Suppressor macrophage (primary cell): ENCODE measurements around the gene POGK.
"Not testable (repeated sequence)": the region's sequence is repeated elsewhere in the genome, so short reads cannot be mapped to it uniquely, and the experiment has no call there.

Experiments used
- DNase-seq, 4 experiments: peaks; one replicate each; pipeline ENCODE4 v3.0.0-alpha.2; 2020 to 2022
- total RNA-seq, 17 experiments: gene quantifications; one replicate each; lab custom pipeline; 2026; ENCODE audit warnings: mixed read lengths in 6 of 17, inconsistent platforms in 3 of 17; lab: John Stamatoyannopoulos, UW

The POGK gene, protein sequence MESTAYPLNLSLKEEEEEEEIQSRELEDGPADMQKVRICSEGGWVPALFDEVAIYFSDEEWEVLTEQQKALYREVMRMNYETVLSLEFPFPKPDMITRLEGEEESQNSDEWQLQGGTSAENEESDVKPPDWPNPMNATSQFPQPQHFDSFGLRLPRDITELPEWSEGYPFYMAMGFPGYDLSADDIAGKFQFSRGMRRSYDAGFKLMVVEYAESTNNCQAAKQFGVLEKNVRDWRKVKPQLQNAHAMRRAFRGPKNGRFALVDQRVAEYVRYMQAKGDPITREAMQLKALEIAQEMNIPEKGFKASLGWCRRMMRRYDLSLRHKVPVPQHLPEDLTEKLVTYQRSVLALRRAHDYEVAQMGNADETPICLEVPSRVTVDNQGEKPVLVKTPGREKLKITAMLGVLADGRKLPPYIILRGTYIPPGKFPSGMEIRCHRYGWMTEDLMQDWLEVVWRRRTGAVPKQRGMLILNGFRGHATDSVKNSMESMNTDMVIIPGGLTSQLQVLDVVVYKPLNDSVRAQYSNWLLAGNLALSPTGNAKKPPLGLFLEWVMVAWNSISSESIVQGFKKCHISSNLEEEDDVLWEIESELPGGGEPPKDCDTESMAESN
- 33.5 to 138 (median 124) reads per million in 17 experiments for total RNA-seq

DNA sequence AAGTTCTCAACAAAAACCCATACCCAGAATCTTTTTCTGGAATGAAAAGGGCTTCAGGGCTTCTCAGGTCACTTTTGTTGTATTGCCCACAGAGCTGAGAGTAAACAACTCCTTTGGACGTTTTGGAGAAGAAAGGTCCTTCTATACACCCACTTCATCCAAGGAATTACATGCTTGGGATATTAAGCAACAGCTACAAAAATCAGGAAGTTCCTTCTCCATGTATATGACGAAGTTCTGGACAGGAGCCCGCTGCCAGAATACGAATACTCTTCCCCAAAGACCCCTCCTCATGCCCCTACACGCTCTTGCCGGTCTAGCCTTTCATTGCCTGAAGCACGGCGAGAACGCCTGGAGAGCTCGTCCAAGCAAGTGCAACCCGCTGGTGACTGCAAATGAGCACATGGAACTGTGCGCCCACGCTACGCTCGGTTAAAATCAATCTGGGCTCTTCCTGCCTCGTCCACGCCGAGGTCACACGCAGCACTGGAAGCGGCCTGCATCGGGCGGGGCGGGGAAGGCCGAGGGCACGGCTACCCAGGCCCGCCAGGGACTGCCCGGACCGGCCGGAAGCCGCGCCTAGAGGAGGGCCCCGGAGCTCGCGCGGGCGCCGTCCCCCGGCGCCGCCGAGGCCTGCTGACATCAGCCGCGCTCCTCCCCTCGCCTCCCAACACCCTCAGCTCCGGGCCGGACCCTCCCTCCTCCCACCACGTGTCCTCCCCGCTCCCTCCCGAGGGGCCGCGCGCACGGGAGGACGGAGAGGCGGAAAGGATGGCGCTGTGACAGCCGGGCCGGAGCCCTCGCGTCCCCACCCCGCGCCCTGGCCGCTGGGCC is at the start of gene POGK:
TSS of gene POGK (plus strand) at position 710 of the 834 bp plus-strand sequence. CDS start 1,482 bp downstream, outside the sequence.
- DNase-seq = peak; percentile 95 to 98 (median 97)

DNA sequence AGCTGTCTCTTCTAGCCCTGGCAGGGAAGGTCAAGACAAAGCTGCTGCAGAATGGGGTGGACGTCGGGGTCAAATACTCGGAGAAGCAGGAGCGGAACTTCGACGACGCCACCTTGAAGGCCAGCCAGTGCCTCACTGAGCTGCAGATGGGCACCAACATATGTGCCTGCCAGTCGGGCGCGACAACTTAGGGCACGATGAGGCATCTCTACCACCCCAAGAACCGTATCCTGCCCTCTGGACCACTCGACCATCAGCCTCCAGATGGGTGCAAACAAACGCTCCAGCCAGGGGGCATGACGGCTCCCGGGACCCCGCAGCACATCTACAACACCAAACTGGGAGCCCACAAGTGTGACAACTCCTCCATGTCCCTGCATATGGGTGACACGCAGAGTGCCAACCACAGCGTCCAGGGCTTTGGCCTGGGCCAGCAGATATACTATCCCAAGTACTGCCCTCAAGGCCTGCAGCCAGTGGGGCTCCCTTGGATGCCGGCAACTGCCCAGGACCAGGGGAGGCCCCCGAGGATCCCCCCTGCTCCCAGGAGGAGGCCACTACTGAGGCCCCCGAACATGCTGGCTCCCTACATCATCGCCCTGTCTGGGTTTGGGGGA is 42.5 kb upstream of the POGK start:
- DNase-seq = no peak

DNA sequence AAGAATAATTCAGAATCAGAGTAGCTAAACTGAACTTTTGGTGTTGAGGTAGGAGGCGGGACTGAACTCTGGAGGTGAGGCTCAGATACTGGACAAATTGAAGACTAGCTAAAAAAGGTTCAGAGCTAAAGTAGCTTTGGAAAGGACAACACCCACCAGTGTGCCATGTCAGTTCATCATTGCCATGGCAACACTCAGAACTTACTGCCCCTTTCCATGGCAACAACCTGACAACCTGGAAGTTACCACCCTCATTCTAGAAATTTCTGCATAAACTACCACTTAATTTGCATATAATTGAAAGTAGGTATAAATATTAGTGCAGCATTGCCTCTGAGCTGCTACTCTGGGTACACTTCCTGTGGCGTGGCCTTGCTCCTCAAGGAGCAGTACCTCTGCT is 30.3 kb upstream of the POGK start:
- DNase-seq = no peak

DNA sequence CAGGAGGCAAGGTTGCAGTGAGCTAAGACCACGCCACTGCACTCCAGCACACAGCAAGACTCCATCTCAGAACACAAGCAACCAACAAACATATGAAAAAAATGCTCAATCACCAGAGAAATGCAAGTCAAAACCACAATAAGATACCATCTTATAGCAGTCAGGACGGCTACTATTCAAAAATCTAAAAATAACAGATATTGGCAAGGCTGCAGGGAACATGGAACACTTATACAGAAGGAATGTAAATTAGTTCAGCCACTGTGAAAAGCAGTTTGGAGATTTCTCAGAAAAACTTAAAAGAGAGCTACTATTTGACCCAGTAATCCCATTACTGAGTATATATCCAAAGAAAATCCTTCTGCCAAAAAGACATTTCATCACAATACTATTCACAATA is 27.6 kb upstream of the POGK start:
- no peak for DNase-seq

DNA sequence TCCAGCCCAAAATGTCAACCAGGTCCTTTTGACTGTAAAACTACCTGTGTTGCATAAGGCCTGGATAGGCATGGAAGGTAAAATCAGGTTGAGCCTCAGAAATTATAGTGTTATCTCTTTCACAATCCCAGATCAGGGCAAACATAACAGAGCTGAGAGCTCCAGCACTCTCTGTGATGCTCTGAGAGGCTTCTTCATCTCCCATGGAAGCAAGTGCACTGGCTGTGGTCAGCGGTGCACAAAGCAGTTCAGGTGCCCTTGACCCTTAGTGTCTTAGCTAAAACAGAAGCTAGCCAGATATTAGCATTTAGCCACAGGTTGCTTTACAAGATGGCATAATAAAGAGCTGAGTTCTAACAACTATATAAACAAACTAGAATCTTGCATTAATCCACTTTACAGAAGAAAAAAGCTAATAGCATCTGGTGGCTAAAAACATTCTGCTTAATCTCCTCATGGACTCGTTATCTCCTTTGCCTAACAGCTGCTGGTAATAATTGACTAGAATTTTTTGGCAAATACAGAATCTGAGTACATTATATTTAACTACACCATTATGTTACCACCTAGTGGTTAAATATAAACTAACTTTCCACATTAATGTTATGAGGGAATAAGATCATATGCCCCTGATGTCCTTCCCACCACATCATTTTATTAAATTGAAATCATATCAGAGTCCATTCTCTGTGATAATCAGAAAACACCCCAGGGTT is 25.6 kb upstream of the POGK start:
- no peak for DNase-seq

DNA sequence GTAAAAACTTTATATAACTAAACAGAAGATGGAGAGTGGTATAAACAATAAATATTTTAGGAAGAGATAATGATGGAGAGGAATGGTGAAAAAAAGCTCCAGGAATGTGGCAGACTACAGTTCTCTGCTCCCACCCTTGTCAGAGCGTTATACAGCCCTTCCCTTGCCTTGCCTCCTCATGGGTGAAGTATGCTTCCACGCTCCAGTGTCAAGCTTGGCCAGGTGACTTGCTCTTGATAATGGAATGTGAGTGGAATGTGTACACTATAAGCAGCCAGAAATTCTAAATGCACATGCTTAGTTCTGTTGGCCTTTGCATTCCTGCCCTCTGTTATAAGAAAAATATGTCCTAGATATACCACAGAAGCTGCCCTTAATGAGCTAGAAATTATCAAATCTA is 24.7 kb upstream of the POGK start:
- DNase-seq = no peak

DNA sequence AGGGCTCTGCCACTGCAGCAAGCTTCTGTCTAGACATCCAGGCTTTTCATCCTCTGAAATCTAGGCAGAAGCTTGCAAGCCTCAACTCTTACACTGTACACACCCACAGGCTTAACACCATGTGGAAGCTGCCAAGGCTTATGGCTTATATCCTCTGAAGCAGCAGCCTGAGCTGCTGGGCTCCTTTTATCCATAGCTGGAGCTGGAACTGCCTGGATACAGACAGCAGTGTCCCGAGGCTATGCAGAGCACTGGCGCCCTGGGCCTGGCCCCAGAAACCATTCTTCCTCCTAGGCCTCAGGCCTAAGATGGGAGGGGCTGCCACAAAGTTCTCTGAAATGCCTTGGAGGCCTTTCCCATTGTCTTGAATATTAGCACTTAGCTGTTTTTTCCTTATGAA is 19.3 kb upstream of the POGK start:
- no peak for DNase-seq

DNA sequence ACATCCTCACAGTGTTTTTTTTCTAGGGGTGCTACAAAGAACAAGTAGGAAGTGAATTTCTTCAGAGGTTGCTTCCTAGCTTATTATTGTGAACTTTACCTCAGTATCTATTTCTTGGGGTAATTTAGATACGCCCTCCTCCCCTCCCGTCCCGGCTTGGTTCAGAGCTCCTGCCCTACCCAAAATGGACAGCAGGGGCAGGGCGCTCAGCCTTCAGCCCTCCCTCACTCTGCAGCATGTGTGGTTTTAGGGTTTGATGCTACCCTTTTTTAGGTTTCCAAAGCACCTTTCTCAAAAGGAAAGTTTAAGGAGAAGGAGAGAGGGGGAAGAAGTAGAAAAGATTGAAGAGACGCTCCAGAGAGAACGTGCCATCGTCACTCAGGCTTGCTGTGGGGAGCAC is 16.9 kb upstream of the POGK start:
- DNase-seq = no peak

DNA sequence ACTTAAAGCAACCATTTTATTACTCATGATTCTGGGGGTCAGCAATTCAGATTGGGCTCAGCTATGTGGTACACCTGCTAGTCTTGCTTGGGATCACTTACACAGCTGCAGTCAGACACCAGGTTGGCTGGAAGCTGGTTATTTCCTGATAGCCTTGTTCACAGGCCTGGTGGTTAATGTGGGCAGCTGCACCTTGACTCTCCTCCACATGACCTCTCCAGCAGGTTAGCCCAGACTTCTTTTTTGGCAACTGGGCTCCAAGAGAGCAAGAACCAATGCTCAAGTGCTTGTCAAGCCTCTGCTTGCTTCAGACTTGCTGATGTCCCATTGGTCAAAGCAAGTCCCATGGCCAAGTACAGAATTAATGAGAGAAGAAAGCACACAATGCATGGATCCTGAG is 11.8 kb upstream of the POGK start:
- DNase-seq = no peak

DNA sequence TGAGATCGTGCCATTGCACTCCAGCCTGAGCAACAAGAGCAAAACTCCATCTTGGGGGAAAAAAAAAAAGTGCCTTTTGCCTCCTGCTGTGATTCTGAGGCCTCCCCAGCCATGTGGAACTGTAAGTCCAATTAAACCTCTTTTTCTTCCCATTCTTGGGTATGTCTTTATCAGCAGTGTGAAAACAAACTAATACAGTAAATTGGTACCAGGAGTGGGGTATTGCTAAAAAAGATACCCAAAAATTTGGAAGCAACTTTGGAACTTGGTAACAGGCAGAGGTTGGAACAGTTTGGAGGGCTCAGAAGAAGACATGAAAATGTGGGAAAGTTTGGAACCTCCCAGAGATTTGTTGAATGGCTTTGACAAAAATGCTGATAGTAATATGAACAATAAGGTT is 9.5 kb upstream of the POGK start:
- not testable (repeated sequence) for DNase-seq

DNA sequence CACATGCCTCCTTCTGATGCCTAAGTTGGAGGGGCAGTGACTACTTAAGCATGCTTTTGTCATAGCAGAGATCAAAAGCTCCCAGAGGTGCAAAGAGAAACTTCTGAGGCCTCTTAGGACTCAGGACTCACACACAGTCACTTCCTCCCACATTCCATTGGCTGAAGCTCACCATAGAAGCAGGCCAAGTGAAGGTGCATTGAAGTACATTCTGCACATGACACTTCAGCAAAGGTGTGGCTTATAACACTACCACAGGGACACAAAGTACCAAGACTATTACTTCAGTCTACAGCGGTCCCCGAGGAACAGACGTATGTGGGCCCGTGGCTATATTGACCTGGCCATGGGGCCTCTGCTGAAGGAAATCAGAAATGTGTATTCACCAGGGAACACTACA is 2.5 kb upstream of the POGK start:
- no peak for DNase-seq

DNA sequence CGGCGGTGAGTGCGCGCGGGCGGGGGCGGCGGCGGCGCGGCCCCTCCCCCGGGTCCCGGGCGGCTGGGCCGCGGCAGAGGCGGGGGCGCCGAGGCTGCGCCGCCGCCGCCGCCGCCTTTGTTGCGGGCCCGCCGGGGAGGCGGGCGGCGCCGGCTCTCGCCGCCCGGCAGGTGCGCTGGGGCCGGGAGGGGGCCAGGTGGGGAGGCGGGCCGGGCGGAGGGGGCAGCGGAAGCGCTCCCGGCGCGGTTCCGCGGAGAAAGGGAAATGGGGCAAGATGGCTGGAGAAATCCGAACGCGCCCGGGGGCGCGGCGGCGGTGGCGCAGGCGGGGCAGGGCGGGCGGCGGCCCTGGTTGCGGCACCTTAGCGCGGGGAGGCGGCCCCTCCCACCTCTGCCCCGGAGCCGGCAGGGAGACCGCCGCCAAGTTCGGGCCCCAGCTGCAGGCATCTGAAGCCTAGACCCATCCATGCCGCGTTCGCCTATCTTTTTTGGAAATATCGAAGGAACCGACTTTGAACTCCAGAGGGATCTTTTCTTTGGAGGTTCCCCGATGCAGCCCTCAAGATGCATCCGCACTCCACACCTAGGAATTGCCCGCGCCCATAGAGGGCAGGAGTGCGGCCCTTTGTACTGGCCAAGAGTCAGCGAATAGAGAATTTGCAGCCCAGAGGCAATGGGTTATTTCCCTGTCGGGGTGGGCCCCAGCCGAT is 479 bp downstream of the POGK start:
- peak; percentile 52 to 79 (median 62) for DNase-seq

DNA sequence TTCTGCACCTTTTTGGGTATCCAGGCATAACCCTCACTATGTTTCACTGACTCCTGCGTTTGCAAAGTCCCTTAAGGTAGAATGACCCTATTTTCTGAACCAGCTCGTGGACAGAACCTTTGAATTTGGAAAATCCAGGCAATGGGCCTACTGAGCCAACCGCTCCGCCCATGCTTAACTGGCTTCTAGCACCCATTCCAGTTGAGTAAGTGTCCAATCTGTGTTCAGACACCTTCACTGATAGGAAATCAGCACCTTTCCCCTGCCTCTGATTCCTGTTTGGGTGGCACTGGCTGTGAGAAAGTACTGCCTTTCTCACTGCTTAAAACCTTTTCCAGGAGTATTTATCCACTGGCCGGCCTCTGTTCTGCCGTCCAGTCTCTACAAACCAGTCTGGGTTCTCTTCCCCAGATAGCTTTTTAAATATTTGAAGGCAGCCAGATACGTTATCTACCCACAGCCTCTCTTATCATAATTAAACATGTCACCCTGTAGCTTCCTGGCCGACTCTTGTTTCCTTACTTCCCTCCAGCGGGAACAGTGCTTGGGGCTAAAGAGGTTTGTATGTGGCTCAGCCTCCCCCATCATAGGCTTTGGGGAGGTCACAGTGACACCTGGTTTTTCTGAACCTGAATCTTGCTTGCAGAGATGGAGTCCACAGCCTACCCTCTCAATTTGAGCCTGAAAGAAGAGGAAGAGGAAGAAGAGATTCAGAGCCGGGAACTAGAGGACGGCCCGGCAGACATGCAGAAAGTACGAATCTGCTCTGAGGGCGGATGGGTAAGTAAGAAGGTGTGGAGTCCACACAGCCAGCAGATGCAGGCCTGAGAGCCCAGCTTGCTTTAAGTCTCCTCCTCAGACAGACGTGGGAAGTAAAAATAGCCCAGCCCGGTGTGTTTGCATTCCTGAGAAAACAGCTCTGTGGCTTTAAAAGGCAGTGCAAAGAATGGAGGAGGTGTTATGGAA is 1.3 kb downstream of the POGK start:
- DNase-seq = peak; percentile 16 to 54 (median 46)

DNA sequence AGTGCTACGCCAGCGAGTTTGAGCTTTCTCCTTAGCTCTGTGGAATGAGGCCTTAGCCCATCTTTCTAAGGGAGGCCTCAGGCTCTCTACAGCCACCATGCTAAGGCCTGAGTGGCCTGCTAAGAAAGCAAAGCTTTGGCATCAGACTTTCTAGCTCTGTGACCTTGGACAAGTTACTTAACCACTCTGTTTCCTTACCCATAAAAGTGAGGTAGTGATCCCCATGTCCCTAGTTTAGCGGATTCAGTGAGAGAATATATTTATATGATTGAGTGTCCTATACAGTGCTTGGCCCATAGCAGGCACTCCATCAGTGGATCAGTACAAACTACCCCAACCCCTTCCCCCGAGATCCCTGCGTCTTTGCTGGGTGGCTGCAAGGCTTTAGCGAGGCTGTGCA is 4.0 kb downstream of the POGK start:
- DNase-seq = no peak

DNA sequence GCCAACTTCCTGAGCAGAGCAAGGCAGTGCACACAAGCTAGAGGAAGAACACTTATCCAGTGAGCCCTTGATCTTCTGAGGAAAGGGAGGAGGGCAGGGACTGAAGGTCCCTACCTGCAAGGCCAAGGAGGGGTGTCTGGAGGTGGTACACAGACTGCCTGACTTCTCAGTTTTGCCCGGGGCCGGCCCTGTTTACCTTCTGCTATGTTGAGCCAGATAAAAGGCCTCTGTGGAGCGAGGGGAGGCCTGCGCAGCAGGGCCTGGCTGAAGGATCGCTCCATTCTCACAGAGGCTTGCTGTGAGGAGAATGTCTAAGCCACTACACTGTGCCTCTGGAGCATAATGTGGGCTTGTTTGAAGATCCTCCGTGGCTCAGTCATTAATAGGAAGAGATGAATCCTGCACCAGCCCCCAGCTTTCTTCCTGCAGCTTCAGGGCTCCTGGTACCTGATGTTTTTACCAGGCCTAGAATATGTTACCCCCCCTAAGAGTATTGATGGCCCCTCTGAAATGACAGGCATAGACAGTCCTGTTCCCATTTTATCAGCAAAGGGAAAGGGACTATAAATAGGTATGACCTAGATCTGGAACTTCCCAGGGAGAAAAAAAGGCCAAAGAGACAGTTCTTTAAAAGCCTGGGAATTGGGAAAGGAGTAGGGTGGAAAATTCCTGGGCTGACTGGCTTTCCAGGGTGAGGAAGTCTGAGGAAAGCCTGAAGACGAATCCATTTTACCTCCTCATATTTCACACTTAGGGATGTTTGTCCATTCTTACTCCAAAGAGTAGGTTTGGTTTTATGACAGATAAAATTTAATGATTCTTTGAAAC is 4.7 kb downstream of the POGK start:
- DNase-seq = no peak

DNA sequence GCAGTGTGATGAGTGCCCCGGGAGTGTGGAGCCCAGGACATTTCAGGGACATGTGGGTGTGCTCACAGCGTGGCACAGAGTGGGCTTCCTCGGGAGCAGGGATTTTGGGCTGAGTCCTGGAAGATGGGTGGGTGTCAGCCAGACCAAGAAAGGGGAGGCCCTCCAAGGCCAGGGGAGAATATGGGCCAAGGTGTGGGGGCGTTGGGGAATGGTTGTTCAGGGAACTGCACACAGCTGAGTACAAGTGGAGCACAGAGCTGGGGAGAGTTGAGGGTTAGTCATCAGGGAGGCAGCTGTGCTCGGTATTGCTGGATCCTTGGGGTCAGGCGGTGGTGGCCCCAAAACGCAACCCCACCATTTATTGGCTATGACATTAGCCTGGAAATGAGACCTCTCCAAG is 5.5 kb downstream of the POGK start:
- no peak for DNase-seq

DNA sequence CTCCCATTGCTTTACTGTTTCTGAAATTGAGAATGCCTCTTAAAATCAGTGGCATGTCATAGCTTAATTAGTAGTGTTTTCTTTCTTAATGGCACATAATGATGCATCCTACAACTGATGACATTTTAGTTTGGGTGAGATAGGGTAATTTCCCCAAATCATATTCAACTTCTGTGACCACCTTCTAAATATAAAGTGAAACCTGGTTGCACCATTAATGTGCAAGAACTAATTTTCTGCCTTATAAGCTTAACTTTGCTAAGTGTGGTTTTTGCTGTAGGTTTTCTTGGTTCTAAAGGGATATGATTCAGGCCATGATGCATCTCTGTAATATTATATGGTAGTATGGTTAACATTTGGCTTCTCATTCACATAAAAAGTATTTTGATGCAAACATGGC is 8.9 kb downstream of the POGK start:
- no peak for DNase-seq

DNA sequence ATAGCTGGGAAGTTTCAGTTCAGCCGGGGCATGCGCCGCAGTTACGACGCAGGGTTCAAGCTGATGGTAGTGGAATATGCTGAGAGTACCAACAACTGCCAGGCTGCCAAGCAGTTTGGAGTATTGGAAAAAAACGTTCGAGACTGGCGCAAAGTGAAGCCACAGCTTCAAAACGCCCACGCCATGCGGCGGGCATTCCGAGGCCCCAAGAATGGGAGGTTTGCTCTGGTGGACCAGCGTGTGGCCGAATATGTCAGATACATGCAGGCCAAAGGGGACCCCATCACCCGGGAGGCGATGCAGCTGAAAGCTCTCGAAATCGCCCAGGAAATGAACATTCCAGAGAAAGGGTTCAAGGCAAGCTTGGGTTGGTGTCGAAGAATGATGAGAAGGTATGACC is 9.9 kb downstream of the POGK start:
- no peak for DNase-seq

DNA sequence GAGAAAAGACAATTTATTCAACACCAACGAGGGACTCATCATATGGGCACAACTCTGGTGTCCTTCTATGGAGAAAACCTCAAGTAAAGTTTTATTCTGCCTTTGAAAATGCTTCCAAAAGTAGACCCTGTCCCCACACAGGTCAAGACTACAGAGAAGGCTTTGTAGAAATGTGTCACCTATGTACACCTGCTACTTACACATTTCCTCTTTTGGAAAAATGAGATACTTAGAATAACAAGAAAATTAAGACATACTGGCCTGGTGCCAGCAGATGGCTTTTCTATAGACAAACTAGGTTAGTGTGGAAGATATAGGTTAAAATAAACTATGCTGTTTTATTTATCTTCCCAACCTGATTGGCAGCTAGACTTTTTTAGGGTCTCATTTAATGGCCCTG is 13.6 kb downstream of the POGK start:
- no peak for DNase-seq
